ENCODE measurements around the gene GRXCR1.

Gene GRXCR1

DNA sequence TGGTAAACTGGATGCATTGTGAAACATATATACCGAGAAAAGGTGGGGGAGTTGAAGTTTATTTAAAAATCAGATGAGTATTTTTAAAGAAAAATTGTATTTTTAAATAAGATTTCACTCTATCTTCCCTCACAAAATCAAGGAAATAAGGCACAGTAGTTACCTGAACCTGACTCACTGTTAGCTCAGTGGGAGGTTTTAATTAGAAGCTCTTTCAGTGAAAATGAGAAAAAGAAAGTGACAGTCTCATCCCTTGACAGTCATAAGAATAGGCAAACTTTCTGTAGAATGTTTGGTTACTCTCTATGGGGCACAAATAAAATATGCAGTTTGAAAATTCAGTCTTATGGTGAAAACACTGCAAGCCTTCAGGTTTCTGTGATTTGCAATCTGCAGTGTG lies 49.7 kb downstream of the GRXCR1 start:
- DNase-seq, result no peak

DNA sequence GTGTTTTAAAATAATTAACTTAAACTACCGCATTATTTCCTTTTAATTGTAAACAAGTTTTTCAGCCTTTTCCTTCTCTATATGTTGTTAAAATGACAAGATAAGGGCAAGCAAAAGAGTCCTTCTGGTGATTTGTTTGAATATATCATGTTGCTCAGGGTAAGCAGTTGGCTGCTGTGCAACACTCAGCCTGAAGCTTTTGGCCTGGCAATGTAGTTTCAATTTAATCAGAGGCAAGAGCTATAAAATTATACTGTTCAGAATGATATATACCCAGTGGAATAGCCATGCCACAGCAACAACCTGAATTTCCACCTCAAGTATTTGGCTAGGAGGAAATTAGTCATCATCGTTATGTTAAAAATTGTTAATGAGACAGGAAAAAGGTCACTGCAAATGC lies 53.4 kb downstream of the GRXCR1 start:
- no peak for DNase-seq

DNA sequence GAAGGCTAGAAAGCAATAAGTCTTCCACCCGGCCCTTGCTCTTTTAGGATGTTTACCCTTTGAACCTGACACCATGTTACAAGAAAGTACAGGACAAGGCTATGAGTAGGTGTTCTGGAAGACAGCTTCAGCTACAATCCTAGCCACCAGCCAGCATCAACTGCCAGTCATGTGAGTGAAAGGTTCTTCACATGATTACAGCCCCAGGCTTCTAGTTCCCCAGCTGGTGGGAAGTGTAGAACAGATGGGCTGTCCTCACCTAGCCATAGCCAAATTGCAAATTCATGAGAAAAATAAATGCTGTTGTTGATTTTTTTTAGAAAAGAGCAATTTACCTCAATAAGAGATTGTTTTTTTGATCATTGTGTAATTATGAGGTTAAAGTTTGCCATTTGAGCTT lies 60.8 kb downstream of the GRXCR1 start:
- no peak for DNase-seq

DNA sequence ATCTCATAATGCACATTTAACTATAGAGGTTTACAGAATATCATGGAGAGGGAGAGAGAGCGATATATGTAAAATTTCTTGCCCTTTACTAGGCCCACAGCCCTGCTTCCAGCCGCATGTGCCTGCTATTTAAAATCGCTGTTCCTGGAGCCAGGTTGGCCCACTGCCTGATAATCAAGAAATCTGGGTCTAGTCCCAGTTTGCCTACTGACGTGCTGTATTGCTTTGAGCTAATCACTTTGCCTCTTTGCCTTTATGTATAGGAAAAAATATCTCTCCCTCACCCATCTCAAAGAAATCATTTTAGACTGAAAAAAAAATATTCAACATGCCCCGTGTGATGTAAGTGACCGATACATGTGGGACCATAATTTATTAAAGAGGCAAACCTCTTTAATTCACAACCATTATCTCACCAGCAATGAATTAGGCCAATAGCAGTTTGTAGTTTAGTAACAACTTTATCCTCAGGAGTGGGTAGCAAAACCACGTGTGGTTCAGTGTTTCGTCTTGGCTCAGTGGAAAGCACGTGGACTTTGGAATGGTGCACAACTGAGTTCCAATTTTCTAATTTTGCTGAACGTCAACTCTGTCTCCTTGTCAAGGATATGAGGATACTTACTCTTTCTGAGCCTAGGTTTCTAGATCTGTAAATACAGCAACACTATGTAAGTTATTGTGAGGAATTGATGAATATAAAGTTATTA lies 62.6 kb downstream of the GRXCR1 start:
- no peak for DNase-seq

DNA sequence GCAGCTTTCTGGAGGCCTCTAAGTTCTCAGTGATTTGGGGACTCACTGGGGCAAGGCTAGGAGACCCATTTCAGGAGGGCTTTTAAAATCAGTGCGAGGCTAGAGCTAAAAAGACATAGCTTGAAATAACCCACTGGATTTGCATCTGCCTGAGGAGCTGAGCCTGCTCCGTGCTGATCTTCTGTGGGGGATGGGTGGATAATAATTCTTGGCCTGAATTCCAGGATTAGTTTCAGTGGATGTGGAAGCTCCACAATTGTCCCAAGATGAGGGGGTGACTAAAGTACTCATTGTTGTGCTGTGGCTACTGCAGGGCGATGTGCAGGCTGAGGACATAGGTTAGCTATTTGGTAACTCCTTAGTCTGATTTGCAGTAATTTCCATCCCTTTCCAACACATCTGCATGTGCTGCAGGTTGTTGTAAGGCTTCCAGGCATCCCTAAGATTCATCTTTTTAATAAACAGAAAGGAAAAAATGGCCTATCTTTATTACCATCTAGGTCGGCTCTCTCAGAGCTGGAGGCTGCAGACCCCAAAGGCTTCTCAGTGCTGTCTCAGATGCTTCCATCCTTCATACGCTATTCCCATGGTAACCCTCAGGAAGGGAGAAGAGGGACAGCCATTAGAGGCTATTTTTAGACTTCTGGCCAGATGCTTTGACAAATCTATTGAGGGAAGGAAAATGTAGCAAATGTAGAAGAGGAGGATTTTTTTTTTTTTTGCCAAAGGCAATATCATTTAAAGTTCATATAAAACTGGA lies 63.4 kb downstream of the GRXCR1 start:
- DNase-seq, result no peak

DNA sequence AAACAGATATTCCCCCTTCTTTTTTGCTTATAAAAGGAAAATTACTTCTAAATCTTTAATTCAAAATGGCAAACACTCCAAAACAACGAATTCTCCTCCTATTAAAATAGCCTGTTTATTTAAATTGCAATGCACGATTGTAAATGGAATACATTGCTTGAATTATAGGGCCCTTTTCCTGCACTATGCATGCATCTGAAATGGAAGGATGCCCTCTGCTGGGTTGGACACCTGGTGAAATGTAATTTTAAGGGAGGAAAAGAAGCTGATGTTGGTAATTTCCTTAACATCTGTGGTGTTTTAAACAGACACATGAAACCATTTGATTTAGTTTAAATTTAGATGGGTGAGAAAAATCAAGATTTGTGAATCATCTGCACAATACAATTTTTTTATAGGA lies 72.8 kb downstream of the GRXCR1 start:
- DNase-seq, result no peak

DNA sequence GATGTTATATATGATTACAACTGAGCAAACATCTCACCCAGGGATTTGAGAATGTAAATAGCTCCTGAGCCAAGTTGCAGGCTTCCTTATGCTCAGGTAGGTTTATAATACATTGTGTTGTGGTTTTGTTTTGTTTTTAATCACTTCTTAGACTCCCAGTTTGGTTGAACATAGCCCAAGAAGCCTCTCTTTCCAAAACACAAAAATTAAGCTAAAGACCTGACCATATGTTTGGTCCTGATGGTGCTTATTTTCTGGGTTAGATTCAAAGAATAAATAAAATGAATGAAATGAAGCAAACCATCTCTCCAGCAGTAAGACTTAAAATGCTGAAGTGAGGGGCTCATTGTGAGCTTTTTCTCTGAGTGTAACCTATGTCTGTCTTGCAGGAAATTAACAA lies 93.5 kb downstream of the GRXCR1 start:
- DNase-seq, result no peak

DNA sequence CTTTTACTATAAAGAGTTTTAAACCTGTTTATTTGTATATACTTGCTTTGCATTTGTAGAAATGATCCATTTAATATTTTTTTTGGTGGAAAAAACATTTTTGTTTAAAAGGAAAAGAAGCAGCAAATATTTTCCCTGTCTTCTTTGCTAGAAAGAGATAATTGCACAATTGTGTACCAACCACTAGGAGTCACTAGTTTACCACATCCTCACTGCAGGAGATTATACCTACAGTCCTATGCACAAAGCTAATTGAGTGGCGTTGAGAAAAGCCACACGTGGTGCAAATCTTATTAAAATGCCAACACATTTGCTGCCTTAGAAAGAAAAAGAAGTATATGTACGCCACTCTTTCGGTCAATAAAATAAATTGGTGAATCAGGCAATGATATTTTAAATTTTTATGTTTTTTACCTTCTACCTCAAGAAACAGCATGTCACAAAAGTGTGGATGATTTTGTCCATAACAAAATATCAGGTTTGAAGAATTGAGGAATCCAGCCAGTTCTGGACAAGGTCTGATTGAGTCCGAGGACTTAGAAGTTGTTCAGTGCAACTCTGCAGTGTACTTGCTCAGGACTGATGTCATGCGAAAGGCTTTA lies 102.9 kb downstream of the GRXCR1 start:
- DNase-seq, result no peak

DNA sequence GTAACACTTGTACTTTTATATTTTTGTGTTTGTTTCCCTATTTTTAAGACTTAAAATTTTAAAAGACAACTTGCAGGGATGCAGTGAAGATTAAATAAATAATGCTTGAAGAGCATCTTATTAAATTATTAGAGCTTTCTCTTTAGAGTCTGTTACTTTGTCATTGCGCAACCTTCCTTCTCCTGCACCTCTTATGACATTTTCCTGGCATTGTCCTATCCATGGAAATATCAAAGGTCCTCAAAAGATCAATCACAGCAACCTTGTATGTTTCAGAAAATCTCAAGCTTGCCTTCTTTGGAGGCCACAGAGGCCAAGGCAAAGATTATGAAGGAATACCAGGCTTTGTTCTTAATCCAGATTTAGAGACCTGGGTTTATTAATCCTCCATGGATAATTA lies 116.3 kb downstream of the GRXCR1 start:
- no peak for DNase-seq

DNA sequence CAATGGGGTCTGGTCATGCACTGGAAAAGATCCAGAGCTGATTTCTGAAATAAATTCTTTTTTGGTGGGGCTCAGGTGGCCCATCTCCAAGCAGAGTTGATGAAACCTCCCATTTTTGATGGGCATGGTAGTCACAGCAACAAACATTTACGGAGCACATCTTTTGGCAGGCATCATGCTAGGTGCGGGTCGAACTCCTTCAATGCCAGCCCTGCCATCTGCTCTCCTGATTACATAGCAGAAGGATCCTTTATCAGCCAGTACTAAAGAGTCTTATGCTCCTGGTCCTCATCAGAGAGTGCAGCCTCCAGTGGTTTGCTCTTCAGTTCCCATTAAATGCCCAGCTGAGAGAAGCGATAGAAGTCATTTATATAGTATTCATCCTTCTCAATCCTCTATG lies 121.7 kb downstream of the GRXCR1 start:
- DNase-seq, result no peak

DNA sequence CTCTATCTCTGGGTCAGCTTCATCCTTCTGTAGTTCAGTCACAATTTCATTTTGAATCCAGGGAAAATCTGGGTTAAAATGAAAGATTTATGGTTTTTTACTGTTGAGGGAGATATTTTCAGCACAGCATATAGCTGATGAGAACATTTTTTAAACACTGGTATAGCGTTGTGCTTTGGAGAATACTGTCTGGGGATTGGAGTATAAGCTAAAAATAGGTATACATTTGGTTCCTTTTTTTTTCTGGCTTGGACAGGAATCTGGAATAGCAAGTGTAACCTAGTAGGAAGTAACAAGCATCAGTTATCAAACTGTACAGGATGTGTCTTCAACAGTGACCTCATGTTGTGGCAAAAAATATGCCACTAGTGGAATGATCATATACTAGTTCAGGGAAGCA lies 149.1 kb downstream of the GRXCR1 start:
- DNase-seq, result no peak

DNA sequence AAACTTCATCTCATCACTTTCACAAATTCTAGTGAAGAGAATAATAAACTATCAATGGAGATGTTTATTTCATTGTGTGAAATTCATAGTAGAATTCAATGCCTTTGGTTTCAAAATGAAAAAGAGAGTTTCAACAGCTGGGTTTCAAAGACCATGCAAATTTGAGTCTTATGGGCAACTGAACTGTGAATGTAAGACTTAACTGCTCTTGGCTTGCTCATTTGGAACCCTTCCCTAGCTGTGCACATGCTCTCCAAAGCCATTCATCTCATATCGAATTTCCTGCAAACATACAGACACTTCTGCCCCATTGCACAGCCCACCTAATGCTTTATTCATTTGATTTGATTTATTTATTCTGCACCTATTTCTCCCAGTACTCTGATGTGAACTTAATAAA lies 154.5 kb downstream of the GRXCR1 start:
- no peak for DNase-seq

DNA sequence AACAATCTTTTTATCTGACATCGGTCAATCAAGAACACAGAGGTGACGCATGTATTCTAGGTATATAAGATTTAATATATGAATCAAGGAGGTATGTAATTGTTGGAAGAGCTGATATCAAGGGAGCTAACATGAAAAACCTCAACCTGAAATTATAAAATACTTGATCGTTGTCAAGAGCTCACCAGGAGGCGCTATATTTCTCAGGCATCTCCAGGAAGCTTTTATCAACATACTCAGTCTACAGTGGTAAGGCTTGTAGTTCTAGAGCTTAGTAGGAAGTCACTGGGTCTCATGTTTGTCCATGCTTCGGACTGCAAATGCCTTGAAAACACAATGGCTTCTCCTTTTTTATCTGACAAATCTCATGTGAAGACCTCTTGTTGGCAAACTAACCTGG lies 156.1 kb downstream of the GRXCR1 start:
- no peak for DNase-seq

DNA sequence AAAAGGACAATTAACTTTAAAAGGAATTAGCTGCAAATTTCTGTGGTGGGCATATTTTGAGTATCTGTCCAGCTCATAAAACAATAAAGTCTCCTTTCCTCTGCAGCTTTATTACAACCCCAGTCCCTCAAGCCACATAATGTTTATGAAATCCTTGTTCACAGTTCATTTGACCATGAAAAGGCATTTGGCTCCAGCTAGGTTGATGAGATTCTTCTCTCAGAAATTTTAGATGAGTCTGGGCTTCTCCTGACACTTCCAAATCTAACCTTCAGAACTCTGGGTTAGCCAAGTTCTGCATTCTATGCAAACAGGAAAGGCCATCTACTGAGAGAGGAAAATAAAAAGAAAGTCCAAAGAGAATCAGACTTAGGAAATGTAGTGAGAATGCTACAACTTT lies 156.8 kb downstream of the GRXCR1 start:
- no peak for DNase-seq

DNA sequence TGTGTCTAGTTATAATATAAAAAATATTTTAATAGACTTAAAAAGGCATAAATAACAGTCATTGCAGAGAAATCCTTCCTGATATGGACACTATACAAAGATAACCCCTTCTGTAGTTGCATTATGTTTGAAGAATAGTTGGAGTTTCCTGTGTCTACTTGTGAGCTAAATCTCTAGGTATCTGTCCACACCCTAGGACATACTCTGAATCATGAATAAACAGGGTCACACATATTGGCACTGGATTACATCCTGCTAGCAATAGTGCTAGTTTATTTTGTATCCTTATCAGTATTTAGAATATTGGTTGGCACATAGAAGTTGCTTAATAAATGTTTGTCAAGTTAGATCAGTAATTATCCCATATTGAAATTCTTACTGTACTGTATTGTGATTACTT lies 173.9 kb downstream of the GRXCR1 start:
- no peak for DNase-seq

DNA sequence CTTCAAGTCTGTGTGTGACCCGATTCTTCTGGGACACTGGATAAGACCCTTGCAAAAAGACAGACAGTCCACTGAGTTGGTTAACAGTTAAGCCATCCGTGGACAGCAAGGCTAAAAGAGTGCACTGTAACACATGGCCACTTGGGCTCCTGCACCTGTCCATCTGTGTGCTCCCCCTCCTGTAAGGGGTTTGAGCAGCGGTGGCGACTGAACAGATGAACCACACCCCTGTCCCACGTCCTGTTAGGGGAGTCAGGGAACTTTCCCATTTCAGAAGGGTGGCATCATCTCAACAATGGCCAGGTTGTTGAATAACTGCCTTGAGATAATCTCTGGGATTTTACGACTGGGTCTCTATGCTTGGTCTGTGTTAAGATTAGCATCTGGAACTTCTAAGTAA lies 178.6 kb downstream of the GRXCR1 start:
- no peak for DNase-seq
